PC-3 (cell line): ENCODE data around the gene SIAH2. TPM values are rescaled to one million over a fixed set of nuclear protein-coding genes. Genes with fewer than 3 reads are reported as not detected.

Source experiments
- ATAC-seq: fragments of 200-7000 bp; cut with Tn5 transposase; 2 replicates; pipeline ENCODE4 v1.9.1; 2020; ENCODE audit warnings: mild to moderate bottlenecking, moderate library complexity
- BruUV-seq: library from RNA; stranded (reverse); fragments of 400-500 nt; replicated peaks from 2 replicates; lab custom pipeline; 2021; lab: Mats Ljungman, UMichigan
- CTCF ChIA-PET: fragments of 300-600 bp; sonication (Branson Sonifier 250); formaldehyde crosslinking; loops from one replicate; lab custom pipeline; 2022; ENCODE audit warnings: antibody characterized with exemption; lab: Charles Lee
- POLR2A ChIA-PET: fragments of 300-600 bp; sonication (Branson Sonifier 250); formaldehyde crosslinking; loops from one replicate; lab custom pipeline; 2022; ENCODE audit warnings: antibody characterized with exemption; ENCODE audit not compliant: unreplicated experiment; lab: Charles Lee
- DNase-seq: peaks from one replicate; pipeline ENCODE4 v3.0.0-alpha.2; 2015
- H2AFZ ChIP-seq: fragments of 300-600 bp; sonication (generic); 2 replicates; pipeline ENCODE4 v1.6.0; 2016; ENCODE audit warnings: antibody characterized with exemption, low read length
- H3F3A ChIP-seq: fragments of 300-600 bp; sonication (generic); one replicate; pipeline ENCODE4 v1.6.0; 2017; ENCODE audit warnings: antibody characterized with exemption, low read length, control low read depth, mild to moderate bottlenecking; ENCODE audit not compliant: unreplicated experiment
- H3K27ac ChIP-seq: fragments of 300-600 bp; sonication (generic); 2 replicates; pipeline ENCODE4 v1.5.1; 2016; ENCODE audit warnings: mild to moderate bottlenecking, low read length
- H3K27me3 ChIP-seq: fragments of 300-600 bp; sonication (generic); 2 replicates; pipeline ENCODE4 v1.6.1; 2016; ENCODE audit warnings: low read length, mixed read lengths
- H3K36me3 ChIP-seq: fragments of 300-600 bp; sonication (generic); 2 replicates; pipeline ENCODE4 v1.6.1; 2016; ENCODE audit warnings: low read depth, mixed run types, low read length, mixed read lengths
- H3K4me1 ChIP-seq: fragments of 300-600 bp; sonication (generic); 2 replicates; pipeline ENCODE4 v1.5.1; 2016; ENCODE audit warnings: low read length; ENCODE audit not compliant: insufficient read depth
- H3K4me2 ChIP-seq: fragments of 300-600 bp; sonication (generic); 2 replicates; pipeline ENCODE4 v1.6.0; 2016; ENCODE audit warnings: low read length
- H3K4me3 ChIP-seq: fragments of 300-600 bp; sonication (generic); 2 replicates; pipeline ENCODE4 v1.5.1; 2016; ENCODE audit warnings: mild to moderate bottlenecking, low read length, mixed read lengths
- H3K79me2 ChIP-seq: fragments of 300-600 bp; sonication (generic); 2 replicates; pipeline ENCODE4 v1.6.1; 2017; ENCODE audit warnings: low read length, mixed read lengths
- H3K9ac ChIP-seq: fragments of 300-600 bp; sonication (generic); 2 replicates; pipeline ENCODE4 v1.6.0; 2016; ENCODE audit warnings: mild to moderate bottlenecking, low read length
- H3K9me2 ChIP-seq: fragments of 300-600 bp; sonication (generic); replicated peaks from 2 replicates; pipeline ENCODE4 v1.6.1; 2016; ENCODE audit warnings: mixed run types, low read length, mixed read lengths
- H3K9me3 ChIP-seq: fragments of 300-600 bp; sonication (generic); 2 replicates; pipeline ENCODE4 v1.6.1; 2016; ENCODE audit warnings: low read length, mixed read lengths
- H4K20me1 ChIP-seq: fragments of 300-600 bp; sonication (generic); 2 replicates; pipeline ENCODE4 v1.6.1; 2016; ENCODE audit warnings: low read length, mixed read lengths
- CTCF ChIP-seq: fragments of 300-600 bp; sonication (generic); conservative IDR thresholded peaks from 2 replicates; pipeline ENCODE4 v1.5.1; 2017; ENCODE audit warnings: antibody characterized with exemption, low read depth, mild to moderate bottlenecking, low read length
- EZH2 ChIP-seq: fragments of 300-600 bp; sonication (generic); IDR thresholded peaks from one replicate; pipeline ENCODE4 v1.6.1; 2017; ENCODE audit warnings: antibody characterized with exemption, mild to moderate bottlenecking, low read length; ENCODE audit not compliant: unreplicated experiment
- EZH2phosphoT487 ChIP-seq: fragments of 300-600 bp; sonication (generic); IDR thresholded peaks from 2 replicates; pipeline ENCODE4 v1.6.1; 2018; ENCODE audit warnings: mild to moderate bottlenecking, antibody characterized with exemption, low read length, borderline replicate concordance
- intact Hi-C: fragments of 100-400 bp; cut with micrococcal nuclease; formaldehyde crosslinking; loops from 2 replicates; pipeline ENCODE4 v1.9.0; 2023
- total RNA-seq: library from RNA; depleted of rRNA; stranded (reverse); fragments of >200 nt; gene quantifications from 2 replicates; pipeline ENCODE4 v1.2.3, GENCODE V29; 2014

SIAH2 gene
- total RNA-seq, 1 experiment from 2014 or later = 37.8 TPM

GRCh38 chr3:150740733-150741496 lies 22.1 kb downstream of the SIAH2 start:
- H3K79me2 ChIP-seq = peaks cover 49% of the 10 kb centered on the region
- 0 out of 2 replicates have a peak, but pooled peaks cover 7% of the 10 kb centered on the region for H4K20me1 ChIP-seq
- BruUV-seq = no TSS peak
- H3K9me2 ChIP-seq = no peaks in the 10 kb centered on the region
- CTCF ChIA-PET = no interaction called here
- DNase-seq (no peak), ATAC-seq (no peak)
- H3F3A ChIP-seq = no peaks in the 10 kb centered on the region
- no peak overlapping the region for H3K27ac ChIP-seq
- POLR2A ChIA-PET = no interaction called here
- intact Hi-C loops = no loop called here
- no peak overlapping the region for H3K4me2 ChIP-seq
- no peak overlapping the region for H3K9ac ChIP-seq
- H3K27me3 ChIP-seq = no peaks in the 10 kb centered on the region
- TF ChIP-seq EZH2 (no peak), CTCF (no peak), EZH2phosphoT487 (no peak)
- no peak overlapping the region for H2AFZ ChIP-seq
- H3K36me3 ChIP-seq = peaks cover 14% of the 10 kb centered on the region
- H3K4me3 ChIP-seq = no peak overlapping the region
- H3K4me1 ChIP-seq = peaks cover 28% of the 10 kb centered on the region
- no peaks in the 10 kb centered on the region for H3K9me3 ChIP-seq

- Histone ChIP-seq H3K9ac (no peak overlapping the region), H2AFZ (no peak overlapping the region), H3K9me3 (no peaks in the 10 kb centered on the region), H3K27me3 (no peaks in the 10 kb centered on the region), H3K9me2 (no peaks in the 10 kb centered on the region), H3K4me1 (peaks cover 26% of the 10 kb centered on the region), H3K4me3 (no peak overlapping the region), H3F3A (no peaks in the 10 kb centered on the region), H3K36me3 (peaks cover 14% of the 10 kb centered on the region), H4K20me1 (0 out of 2 replicates have a peak, but pooled peaks cover 7% of the 10 kb centered on the region), H3K79me2 (peaks cover 43% of the 10 kb centered on the region), H3K4me2 (no peak overlapping the region), H3K27ac (no peak overlapping the region)
- ChIA-PET POLR2A (no interaction called here), CTCF (no interaction called here)
- ATAC-seq (no peak), DNase-seq (no peak)
- intact Hi-C loops = no loop called here
- BruUV-seq = no TSS peak
- TF ChIP-seq EZH2 = no peak
- no peak for TF ChIP-seq CTCF
- TF ChIP-seq EZH2phosphoT487 = no peak
Observed at GRCh38 chr3:150739877-150740645, 22.9 kb downstream of the SIAH2 start.
